HG03103 (cell line): ENCODE measurements around the gene KAZALD1.

Source experiments
- ATAC-seq: cut with Tn5 transposase; IDR thresholded peaks from one replicate; pipeline ENCODE4 v1.9.1; 2021; ENCODE audit warnings: low read depth; ENCODE audit not compliant: unreplicated experiment

KAZALD1 gene

DNA sequence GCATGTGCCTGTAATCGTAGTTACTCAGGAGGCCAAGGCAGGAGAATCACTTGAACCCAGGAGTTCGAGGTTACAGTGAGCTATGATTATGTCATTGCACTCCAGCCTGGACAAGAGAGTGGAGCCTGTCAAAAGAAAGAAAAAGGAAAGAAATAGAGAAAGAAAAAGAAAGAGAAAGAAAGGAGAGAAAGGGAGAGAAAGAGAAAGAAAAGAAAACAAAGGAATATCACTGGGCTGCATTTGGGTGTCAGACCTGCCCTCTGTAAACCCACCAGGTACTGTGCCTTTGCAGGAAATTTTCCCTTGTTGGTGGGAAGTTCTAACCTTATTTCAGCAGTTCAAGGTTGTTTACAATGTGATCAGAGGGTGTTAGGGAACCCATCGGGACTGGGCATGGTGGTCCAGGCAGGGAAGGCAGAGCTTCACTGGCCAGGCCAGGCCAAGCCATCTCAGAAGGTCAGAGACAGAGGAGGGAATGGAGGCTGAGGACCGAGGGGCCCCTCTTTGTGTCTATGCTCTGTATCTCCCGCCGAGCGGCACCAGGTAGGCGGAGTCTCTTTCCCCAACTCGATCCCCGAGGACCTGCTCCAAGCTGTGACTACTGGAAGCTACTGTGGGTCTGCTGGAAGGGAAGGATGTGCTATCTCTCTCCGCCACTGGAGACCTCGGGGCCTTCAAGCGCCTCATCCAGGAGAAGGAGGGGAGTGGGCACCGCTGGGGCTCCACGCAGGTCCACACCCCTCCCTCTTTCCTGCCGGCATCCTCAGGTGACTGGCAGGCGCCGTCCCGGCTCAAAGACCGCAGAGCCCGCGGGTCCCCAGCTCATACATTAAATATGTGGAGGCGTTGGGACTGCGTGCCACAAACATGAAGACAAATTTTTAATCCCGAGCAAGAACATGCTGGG lies 15.2 kb upstream of the KAZALD1 start:
- no peak for ATAC-seq

DNA sequence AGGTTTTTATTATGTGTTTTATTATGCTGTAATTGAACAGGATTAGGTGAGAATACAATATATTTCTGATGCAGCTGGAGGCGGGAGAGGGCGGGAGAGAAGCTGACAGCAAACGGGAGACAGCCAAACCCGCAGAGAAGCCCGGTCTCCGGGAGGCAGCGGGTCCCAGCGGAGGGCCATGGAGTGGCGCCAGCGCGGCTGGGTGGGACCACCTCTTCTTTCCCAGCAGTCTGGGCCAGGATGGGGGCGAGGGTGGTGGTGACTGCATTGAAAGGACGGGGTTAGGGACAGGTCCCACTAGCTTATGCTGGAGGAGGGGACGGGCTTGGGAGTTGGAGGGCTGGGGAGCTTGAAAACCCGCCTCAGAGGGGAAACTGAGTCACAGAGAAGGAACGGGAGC lies 14.5 kb upstream of the KAZALD1 start:
- no peak for ATAC-seq

DNA sequence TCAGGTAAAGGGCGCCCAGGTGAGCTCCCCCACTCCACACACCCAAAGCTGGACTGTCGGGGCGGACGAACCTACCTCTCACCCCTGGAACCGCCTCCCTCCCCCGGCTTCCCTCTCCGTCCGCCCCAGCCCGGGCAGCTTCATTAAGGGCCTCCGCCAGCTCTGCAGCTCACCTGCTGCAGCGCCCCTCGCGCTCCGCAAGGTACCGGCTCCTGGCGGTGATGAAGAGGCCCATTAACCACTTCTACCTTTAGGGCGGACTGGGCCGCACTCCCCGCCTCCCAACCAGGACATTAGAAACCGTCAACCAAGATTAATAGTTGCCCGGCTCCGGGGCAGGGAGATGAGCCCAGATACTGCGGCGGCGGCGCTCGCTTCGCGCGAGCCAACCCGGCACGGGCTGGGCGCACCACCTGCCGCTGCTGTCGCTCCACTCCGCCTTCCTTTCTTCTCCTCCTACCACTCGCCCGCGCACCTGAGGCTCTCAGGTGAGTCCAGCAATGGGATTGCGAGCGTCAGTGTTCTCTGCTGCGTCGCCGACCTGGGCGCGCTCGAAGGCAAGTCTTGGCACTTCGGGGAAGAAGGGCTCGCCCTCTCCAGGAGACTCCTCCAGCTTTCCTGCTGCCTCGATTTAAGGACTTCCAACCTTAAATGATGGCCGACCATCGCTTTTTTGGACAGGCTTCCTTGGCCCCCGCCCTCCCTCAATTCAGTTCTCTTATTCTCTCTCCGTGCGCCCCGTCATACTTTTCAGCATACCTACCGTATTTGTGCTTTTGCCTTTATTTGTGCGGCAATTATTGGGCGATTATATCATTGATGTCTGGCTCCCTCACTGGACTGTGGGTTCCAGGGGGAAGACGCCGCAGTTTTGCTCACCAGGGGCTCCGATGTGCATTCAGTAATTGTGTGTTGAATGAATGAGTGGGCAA lies 13.6 kb upstream of the KAZALD1 start:
- no peak for ATAC-seq

DNA sequence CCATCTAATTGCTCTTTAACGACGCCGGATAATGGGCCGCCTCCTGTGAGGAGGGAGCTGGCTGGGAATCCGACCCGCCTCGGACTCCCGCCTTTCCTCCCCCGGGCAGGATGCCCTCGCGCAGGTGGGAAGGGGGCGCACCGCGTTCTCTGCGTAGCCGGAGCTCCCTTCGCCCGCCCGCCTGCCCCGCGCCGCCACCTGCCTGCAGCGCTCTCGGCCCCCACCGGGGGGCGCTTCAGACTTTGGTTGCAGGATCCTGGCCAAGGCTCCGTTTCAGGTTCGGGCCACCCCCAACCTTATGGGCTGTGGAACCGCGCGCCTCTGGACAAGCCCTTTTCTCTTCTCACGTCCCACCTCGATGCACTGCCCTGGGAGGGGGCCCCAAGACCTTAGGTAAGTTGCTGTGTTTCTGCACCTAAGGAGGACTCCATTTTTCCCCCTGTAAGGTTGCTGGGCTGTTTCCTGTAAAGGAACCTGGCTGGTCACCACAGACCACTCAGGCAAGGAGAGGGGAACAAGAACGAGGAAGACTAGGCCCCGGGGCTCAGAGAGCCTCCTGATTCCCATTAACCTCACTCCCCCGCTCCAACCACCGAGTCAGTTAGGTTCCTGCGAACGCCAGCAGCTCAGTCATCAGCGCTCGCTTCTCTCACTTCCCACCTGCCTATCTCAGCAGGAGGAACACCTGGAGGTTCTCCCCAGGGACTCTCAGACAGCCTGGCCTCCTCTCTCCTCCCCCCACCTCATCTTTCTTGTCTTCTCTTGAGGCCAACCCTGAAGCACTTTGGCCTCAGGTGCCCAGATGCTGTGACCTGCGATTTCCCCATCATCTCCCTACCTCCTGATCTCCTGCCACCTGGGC lies 11.3 kb upstream of the KAZALD1 start:
- ATAC-seq = peak; percentile 56

DNA sequence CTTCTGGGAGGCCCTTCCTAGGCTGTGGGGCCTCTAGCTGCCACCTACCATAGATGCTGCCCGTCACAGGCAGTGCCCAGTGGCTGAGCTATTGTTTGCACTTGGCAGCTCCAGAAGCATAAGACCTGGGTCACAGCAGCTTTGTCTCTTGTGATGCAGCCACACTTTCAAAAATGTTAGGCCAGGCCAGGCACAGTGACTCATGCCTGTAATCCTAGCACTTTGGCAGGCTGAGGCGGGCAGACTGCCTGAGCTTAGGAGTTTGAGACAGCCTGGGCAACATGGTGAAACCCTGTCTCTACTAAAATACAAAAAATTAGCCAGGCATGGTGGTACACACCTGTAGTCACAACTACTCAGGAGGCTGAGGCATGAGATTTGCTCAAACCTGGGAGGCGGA lies 9.5 kb upstream of the KAZALD1 start:
- ATAC-seq = no peak

DNA sequence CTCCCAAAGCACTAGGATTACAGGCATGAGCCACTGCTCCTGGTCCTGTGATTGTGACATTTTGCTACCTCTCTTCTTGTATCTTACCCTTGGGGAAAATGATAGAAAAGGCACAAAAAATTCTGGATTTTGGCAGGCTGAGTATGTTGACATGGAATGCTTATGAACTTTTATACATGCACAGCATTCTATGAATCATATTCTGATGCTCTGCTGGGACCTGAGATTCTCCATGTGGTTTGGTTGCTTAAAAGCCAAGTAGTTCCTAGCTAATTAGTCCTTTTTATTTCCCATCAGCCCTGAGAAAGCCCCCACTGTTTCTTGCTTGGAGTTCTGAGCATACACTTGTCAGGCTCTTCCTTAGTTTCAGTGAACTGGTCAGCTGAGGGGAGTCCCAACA lies 8.3 kb upstream of the KAZALD1 start:
- ATAC-seq = no peak

DNA sequence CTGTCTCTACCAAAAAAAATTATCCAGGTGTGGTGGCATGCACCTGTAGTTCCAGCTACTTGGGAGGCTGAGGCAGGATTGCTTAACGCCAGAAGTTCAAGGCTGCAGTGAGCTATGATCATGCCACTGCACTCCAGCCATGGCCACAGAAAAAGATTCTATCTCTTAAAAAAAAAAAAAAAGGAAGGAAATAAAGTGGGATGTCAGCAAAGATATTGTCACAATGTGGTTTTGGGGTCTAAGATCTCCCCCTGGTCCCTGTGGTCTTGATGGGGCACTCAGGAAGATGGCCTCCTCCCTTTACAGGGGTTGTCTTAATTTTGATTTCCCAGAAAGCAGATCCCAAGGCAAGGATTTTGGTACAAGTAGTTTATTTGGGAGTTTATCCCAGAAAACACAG lies 7.4 kb upstream of the KAZALD1 start:
- no peak for ATAC-seq

DNA sequence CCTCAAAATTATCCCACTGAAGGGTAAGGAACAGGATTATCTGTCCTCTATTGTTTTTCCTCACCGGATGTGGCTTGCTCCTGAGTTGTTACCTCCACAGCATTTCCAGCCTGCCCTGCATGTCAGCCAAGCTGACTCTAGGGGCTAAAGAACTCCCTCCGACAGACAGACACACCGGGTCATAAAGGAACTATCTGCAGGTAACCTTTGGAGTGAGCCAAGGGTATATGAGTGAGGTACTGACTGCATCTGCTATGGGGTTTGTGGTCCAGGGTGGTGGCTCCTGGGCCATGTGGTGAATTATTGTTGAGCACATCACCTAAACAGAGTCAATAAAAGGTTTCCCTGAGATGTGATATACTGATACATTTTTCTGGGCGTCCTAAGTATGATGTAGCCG lies 6.9 kb upstream of the KAZALD1 start:
- ATAC-seq = no peak

DNA sequence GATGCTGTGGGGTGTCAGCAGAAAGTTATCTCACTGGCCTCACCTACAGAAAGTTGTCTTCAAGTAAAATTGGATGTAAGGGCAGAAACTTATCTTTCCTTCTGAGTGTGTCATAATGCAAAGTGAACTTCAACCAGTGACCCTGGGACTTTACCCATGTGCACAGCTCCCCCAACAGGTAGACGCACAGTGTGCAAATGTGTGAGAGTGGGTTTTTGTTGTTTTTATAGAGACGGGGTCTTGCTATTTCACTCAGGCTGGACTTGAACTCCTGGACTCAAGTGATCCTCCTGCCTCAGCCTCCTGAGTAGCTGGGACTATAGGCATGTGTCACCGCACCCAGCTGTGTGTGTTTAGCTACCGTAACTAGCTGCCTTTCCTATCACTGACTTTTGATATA lies 6.4 kb upstream of the KAZALD1 start:
- no peak for ATAC-seq

DNA sequence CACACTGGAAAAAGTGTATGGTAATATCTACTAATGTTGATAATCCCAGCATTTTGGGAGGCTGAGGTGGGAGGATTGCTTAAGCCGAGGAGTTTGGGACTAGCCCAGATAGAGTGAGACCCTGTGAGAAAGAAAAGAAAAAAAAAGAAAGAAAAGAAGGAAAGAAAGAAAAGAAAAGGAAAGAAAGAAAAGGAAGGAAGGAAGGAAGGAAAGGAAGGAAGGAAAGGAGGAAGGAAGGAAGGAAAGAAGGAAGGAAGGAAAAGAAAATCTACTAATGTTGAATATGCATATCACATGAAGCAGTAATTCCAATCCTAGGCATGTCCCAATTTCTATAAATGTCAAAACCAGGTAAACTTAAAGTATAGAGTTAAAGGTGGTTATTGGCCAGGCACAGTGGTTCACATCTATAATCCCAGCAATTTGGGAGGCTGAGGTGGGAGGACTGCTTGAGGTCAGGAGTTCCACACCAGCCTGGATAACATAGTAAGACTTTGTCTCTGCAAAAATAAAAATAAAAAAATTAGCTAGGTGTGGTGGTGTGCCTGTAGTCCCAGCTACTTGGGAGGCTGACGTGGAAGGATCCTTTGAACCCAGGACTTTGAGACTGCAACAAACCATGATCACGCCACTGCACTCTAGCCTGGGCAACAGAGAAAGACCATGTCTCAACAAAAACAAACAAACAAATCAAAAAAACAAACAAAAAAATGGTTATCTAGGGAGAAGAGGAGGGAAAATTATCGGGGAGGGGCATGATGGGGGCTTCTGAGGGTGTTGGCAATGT lies 5.2 kb upstream of the KAZALD1 start:
- no peak for ATAC-seq

DNA sequence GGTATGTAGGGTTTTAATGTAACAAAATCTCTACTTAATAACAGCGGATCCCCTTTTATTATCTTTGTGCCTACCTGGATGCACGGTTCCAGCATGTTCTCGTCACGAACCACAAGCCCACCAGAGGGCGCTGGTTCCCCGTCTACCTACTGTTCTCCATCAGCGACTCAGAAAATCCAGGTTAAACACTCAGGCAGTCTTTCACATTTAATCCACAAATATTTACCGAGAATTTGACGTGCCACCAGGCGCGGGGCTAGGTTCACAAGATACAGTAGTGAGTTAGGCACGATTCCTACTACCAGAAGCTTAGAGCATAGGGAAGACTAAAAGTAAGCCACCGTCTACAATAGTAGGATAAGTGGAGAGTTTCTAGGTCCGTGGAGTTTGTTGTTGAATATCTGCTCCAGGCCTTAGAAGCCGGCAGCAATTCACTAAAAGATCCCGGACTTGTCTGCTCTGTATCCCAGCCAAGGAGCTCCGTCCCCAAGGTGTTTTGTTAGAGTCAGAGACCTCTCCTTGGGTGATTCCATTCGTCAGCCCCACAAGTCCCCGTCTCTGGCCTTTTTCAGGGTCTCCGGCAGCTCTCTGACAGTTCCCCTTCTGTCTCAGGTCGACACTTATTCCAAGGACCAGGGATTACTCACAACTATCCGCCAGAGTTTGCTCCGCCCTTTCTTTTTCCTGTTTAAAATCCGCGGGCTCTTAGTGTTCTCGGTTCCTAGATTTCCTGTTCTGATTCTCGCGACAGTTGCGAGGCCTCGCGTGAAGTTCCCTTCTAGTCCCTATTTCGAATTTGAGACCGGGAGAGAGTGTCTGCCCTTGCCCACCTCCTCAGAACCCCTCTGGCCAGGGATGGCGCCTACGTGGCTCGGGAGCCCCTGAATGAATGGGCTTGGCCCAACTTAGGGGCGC lies 1.5 kb upstream of the KAZALD1 start:
- peak; percentile 35 for ATAC-seq

DNA sequence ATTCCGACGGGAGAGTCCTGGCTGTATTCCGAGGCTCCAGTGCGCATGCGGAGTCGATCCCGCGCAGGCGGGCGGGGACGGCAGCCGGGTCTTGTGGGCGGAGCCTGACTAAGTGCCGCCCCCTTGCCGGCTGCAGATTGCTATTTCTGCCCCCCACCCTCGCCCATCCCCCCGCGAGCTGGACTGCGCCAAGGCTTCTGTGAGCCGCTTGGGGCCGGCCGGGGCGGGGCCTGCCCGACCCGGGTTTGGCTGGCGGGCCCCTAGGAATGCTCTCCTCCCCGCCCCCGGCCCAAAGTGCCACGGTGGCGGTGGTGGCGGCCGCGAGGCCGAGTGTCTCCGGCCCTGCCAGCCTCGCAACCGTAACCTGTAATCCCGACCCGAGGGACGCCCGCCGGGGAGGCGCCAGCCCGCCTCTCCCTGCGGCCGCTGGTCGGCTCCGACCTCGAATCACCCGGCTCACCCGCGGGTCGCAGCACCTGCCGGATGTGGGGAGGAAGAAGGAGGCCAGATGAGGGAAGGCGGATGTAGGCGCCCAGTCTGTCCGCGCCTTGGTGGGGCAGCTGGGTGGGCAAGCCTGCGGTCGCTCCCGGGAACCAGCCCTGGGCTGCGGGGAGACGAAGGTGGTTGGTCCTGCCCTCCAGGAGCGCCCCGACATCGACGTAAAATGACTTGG lies 702 bp upstream of the KAZALD1 start:
- peak; percentile 47 for ATAC-seq

DNA sequence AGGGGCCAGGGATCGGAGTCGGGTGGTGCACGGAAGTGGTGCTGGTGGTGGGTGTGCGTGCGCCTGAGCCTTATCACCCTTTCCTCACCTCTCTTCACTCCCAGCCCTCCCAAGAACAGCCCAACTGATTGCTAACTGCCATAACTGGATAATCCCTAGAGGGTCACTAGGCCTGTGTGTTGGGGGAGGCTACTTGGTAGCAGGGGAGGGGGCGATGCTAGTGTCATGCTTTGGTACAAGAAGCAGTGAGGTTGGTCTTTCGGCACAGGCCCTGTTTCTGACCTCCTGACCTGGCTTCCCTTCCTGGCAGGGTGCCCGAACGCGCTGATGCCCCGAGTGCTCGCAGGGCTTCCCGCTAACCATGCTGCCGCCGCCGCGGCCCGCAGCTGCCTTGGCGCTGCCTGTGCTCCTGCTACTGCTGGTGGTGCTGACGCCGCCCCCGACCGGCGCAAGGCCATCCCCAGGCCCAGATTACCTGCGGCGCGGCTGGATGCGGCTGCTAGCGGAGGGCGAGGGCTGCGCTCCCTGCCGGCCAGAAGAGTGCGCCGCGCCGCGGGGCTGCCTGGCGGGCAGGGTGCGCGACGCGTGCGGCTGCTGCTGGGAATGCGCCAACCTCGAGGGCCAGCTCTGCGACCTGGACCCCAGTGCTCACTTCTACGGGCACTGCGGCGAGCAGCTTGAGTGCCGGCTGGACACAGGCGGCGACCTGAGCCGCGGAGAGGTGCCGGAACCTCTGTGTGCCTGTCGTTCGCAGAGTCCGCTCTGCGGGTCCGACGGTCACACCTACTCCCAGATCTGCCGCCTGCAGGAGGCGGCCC lies 652 bp downstream of the KAZALD1 start:
- no peak for ATAC-seq

DNA sequence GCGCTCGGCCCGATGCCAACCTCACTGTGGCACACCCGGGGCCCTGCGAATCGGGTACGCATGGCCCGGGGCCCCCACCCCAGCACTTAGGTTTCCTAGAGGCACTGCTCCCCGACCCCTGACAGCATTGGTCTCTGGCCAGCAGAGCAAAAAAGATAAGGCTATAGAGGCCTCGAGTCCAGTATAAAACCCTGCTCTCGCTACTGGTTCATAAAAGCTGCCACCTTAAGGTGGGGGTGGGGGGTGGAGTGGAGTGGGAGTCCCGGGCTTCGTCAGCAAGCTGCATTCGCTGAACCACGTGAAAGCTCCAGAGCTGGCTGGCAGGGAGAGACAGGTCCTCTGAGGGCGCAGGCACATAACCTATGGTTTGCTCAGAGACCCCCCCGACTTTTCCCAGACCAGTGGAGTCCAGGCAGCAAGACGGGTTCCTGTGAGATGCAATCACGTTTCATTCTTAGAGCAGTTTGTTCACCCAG lies 1.3 kb downstream of the KAZALD1 start:
- no peak for ATAC-seq

DNA sequence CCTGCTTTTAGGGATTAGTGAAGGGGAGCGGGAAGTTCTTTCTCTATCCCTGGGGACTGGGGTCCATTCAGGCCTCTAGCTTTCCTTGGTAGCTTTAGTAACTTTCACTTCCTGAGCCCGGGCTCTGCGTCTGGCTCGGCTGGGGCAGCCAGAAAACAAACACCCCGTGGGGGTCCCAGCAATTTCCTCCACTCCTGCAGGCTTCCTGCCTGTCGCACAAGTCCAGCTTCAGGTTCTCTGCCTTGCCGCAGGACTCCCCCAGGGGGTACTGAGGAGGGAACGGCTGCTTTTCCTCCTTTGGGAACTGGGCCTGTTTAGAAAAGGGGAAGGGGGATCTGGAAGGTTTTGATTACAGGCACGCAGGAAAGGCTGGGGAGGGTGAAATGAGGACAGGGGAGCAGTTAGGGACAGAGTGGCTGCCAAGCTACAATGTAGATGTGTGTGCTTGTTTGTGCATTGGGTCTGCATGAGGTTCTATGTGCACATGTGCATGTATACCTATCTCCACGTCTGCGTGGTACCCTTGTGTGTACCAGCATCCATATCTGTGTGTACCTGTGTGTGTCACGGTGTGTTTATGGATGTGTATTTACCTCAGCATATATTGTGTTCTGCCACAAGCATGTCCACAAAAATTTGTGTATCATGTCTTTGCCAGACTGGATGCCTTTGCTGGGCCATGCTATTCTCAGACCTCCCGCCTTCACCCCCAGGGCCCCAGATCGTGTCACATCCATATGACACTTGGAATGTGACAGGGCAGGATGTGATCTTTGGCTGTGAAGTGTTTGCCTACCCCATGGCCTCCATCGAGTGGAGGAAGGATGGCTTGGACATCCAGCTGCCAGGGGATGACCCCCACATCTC lies 2.0 kb downstream of the KAZALD1 start:
- ATAC-seq = no peak

DNA sequence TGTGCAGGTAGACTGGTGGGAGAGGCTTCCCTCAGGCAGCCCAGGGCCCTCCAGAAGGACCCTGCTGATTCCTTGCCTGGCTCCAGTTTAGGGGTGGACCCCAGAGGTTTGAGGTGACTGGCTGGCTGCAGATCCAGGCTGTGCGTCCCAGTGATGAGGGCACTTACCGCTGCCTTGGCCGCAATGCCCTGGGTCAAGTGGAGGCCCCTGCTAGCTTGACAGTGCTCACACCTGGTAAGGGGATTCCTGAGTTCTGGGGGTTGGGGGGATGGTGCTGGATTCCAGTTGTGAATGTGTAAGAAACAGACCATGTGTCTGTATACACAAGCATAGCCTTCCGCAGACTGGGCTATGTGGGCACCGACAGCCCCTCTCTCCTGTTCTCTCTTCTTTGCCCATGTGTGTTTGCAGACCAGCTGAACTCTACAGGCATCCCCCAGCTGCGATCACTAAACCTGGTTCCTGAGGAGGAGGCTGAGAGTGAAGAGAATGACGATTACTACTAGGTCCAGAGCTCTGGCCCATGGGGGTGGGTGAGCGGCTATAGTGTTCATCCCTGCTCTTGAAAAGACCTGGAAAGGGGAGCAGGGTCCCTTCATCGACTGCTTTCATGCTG lies 2.7 kb downstream of the KAZALD1 start:
- ATAC-seq = no peak
